GM13976 (cell line): ENCODE data around the gene SCGB1D4.

Experiments
- DNase-seq: peaks from one replicate; pipeline ENCODE4 v3.0.0; 2012; ENCODE audit warnings: low spot score
- CTCF ChIP-seq: IDR thresholded peaks from 2 replicates; pipeline ENCODE4 v1.5.1; 2012; ENCODE audit warnings: borderline replicate concordance, mild to moderate bottlenecking; ENCODE audit not compliant: insufficient read depth; ENCODE audit errors: extremely low read depth, missing control alignments, control extremely low read depth
- in situ Hi-C: fragments of 300-500 bp; cut with MboI; formaldehyde crosslinking; loops from one replicate; pipeline ENCODE4 v1.12.0; 2022; ENCODE audit warnings: low sequenced_read_pairs, mixed read lengths, inconsistent platforms; ENCODE audit not compliant: unreplicated experiment

The SCGB1D4 gene

GRCh38 chr11:62315431-62315830 lies 16.6 kb upstream of the SCGB1D4 start:
- TF ChIP-seq CTCF: no peak
- DNase-seq: no peak
- in situ Hi-C loops: loop anchor here (10.0 kb wide), 1 partner anchor 141 kb away; no protein-coding TSS in a partner anchor

- in situ Hi-C loops: loop anchor here (10.0 kb wide), 1 partner anchor 135 kb away; no protein-coding TSS in a partner anchor
- no peak for TF ChIP-seq CTCF
- DNase-seq: no peak
These were observed 11.1 kb upstream of the SCGB1D4 start for GRCh38 chr11:62309991-62310390.

GRCh38 chr11:62307950-62308349 lies 9.1 kb upstream of the SCGB1D4 start:
- in situ Hi-C loops: no loop called here
- TF ChIP-seq CTCF: no peak
- no peak for DNase-seq

- in situ Hi-C loops: no loop called here
- TF ChIP-seq CTCF: no peak
- DNase-seq: no peak
These were observed 7.4 kb upstream of the SCGB1D4 start for GRCh38 chr11:62306227-62306626.

GRCh38 chr11:62295504-62295903 lies 3.4 kb downstream of the SCGB1D4 start:
- no peak for TF ChIP-seq CTCF
- in situ Hi-C loops: no loop called here

GRCh38 chr11:62280452-62280851 lies 18.4 kb downstream of the SCGB1D4 start:
- in situ Hi-C loops: no loop called here
- TF ChIP-seq CTCF: no peak
- no peak for DNase-seq

More at GRCh38 chr11:62295504-62295903, 3.4 kb downstream of the SCGB1D4 start:
- DNase-seq: no peak

GRCh38 chr11:62273789-62274275 lies 25.0 kb downstream of the SCGB1D4 start:
- in situ Hi-C loops: no loop called here
- no peak for TF ChIP-seq CTCF
- DNase-seq: no peak
